Prostate gland (tissue), 2 donors: ENCODE data around the gene OLIG2.

Experiments
- POLR2A ChIP-seq: fragments of 450-650 bp; IDR thresholded peaks from one replicate; pipeline ENCODE4 v1.6.1; 2016; ENCODE audit warnings: antibody characterized with exemption, mild to moderate bottlenecking
- POLR2AphosphoS5 ChIP-seq: sonication (generic); formaldehyde crosslinking; IDR thresholded peaks from one replicate; pipeline ENCODE4 v1.6.1; 2017; ENCODE audit warnings: antibody characterized with exemption
- TF ChIP-seq, protein P1 (sequence below), 4 experiments: fragments of 200-600 bp in 2 of 4; fragments of 450-650 bp in 2 of 4; sonication (generic) in 2 of 4; IDR thresholded peaks; 1 replicate in 3 of 4; 2 replicates in 1 of 4; pipeline ENCODE4 v1.5.1; 2016 to 2019; ENCODE audit warnings: antibody characterized with exemption in 4 of 4, mild to moderate bottlenecking in 2 of 4, moderate library complexity in 2 of 4

DNA sequence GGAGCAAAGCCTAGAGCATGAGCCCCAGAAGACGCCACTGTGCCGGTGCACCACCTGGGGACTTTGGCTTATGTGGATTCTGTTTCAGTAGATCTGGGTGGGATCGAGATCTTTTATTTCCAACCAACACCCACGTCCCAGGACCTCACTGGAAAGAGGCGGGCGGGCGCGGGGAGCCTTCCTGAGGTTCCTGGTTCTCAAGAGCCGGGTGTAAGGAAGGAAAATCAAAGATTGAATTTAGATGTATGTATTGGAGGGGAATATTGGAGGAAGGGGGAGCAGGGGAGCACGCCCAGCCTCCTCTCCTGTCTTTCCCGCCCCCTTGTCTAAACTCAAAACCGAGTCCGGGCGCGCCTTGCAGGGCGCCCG, 6.2 kb upstream of the OLIG2 start:
- TF ChIP-seq POLR2AphosphoS5 = no peak
- TF ChIP-seq, protein P1, sequence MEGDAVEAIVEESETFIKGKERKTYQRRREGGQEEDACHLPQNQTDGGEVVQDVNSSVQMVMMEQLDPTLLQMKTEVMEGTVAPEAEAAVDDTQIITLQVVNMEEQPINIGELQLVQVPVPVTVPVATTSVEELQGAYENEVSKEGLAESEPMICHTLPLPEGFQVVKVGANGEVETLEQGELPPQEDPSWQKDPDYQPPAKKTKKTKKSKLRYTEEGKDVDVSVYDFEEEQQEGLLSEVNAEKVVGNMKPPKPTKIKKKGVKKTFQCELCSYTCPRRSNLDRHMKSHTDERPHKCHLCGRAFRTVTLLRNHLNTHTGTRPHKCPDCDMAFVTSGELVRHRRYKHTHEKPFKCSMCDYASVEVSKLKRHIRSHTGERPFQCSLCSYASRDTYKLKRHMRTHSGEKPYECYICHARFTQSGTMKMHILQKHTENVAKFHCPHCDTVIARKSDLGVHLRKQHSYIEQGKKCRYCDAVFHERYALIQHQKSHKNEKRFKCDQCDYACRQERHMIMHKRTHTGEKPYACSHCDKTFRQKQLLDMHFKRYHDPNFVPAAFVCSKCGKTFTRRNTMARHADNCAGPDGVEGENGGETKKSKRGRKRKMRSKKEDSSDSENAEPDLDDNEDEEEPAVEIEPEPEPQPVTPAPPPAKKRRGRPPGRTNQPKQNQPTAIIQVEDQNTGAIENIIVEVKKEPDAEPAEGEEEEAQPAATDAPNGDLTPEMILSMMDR (IDR thresholded peaks at IDR 0.05) = no peak
- no peak for TF ChIP-seq POLR2A
